OCI-LY7 (cell line): Measurements from ENCODE around the gene UBA6. TPM values are rescaled to one million over a fixed set of nuclear protein-coding genes. Genes with fewer than 3 reads are reported as not detected.

Source experiments
- BruUV-seq: library from RNA; stranded (reverse); fragments of 400-500 nt; replicated peaks from 2 replicates; lab custom pipeline; 2021; lab: Mats Ljungman, UMichigan
- CTCF ChIA-PET: fragments of 300-600 bp; sonication (Branson Sonifier 250); formaldehyde crosslinking; loops from one replicate; lab custom pipeline; 2022; ENCODE audit warnings: antibody characterized with exemption; ENCODE audit not compliant: unreplicated experiment; lab: Charles Lee
- POLR2A ChIA-PET: fragments of 300-600 bp; sonication (Branson Sonifier 250); formaldehyde crosslinking; loops from one replicate; lab custom pipeline; 2022; ENCODE audit warnings: antibody characterized with exemption; lab: Charles Lee
- DNase-seq: peaks from one replicate; pipeline ENCODE4 v3.0.0-alpha.2; 2015; ENCODE audit warnings: low spot score
- H2AFZ ChIP-seq: fragments of 200-600 bp; sonication (generic), shearing (Covaris generic); 2 replicates; pipeline ENCODE4 v1.6.1; 2014; ENCODE audit warnings: mild to moderate bottlenecking, antibody characterized with exemption, low read length, moderate library complexity
- H3K27ac ChIP-seq: fragments of 200-600 bp; sonication (generic); 2 replicates; pipeline ENCODE4 v1.5.1; 2014; ENCODE audit warnings: mixed run types, low read depth, mild to moderate bottlenecking, moderate library complexity, low read length, inconsistent platforms; ENCODE audit not compliant: poor library complexity, severe bottlenecking
- H3K36me3 ChIP-seq: fragments of 200-600 bp; sonication (generic); 2 replicates; pipeline ENCODE4 v1.6.1; 2014; ENCODE audit warnings: mild to moderate bottlenecking, antibody characterized with exemption, low read length, moderate library complexity, mixed read lengths; ENCODE audit not compliant: insufficient read depth
- H3K4me1 ChIP-seq: fragments of 200-600 bp; sonication (generic); 2 replicates; pipeline ENCODE4 v1.5.1; 2014; ENCODE audit warnings: mild to moderate bottlenecking, low read length; ENCODE audit not compliant: insufficient read depth, poor library complexity, severe bottlenecking
- H3K4me2 ChIP-seq: fragments of 200-600 bp; sonication (generic); 2 replicates; pipeline ENCODE4 v1.6.1; 2014; ENCODE audit warnings: mild to moderate bottlenecking, low read length
- H3K4me3 ChIP-seq: fragments of 200-600 bp; sonication (generic); 2 replicates; pipeline ENCODE4 v1.5.1; 2014; ENCODE audit warnings: mild to moderate bottlenecking, low read depth, low read length; ENCODE audit not compliant: poor library complexity, severe bottlenecking
- H3K79me2 ChIP-seq: fragments of 200-600 bp; sonication (generic); 2 replicates; pipeline ENCODE4 v1.6.1; 2016; ENCODE audit warnings: low read depth, mild to moderate bottlenecking, low read length, moderate library complexity, mixed read lengths; ENCODE audit not compliant: insufficient read depth
- H3K9me2 ChIP-seq: fragments of 200-600 bp; sonication (generic); 2 replicates; pipeline ENCODE4 v1.6.1; 2016; ENCODE audit warnings: mild to moderate bottlenecking, low read length, mixed read lengths; ENCODE audit not compliant: insufficient read depth
- H3K9me3 ChIP-seq: fragments of 200-600 bp; sonication (generic); 2 replicates; pipeline ENCODE4 v1.6.1; 2014; ENCODE audit warnings: mild to moderate bottlenecking, mixed run types, low read length, mixed read lengths
- H4K20me1 ChIP-seq: fragments of 200-600 bp; sonication (generic); 2 replicates; pipeline ENCODE4 v1.6.1; 2014; ENCODE audit warnings: mild to moderate bottlenecking, antibody characterized with exemption, low read length, moderate library complexity, mixed read lengths; ENCODE audit not compliant: insufficient read depth
- CTCF ChIP-seq: fragments of 200-600 bp; sonication (generic); conservative IDR thresholded peaks from 2 replicates; pipeline ENCODE4 v1.5.1; 2014; ENCODE audit warnings: mild to moderate bottlenecking, antibody characterized with exemption, low read length, moderate library complexity, mixed read lengths
- EZH2phosphoT487 ChIP-seq: fragments of 200-600 bp; sonication (generic); IDR thresholded peaks from 2 replicates; pipeline ENCODE4 v1.6.1; 2018; ENCODE audit warnings: low read depth, borderline replicate concordance, mild to moderate bottlenecking, mixed run types, antibody characterized with exemption, low read length, moderate library complexity, mixed read lengths
- intact Hi-C: fragments of 100-400 bp; cut with micrococcal nuclease; formaldehyde crosslinking; loops from one replicate; pipeline ENCODE4 v1.10.0; 2022; ENCODE audit not compliant: unreplicated experiment
- total RNA-seq, 2 experiments: library from RNA; depleted of rRNA in 1 of 2; stranded (reverse); fragments of >200 nt in 1 of 2; shearing (Covaris generic) in 1 of 2; gene quantifications; 2 replicates each; pipeline ENCODE4 v1.2.3, GENCODE V29; 2014 to 2022

The UBA6 gene
- total RNA-seq, 2 experiments from 2014 or later = 40.6 to 92.4 TPM

- intact Hi-C loops = no loop called here
- no peaks in the 10 kb centered on the region for H3K79me2 ChIP-seq
- no peak for TF ChIP-seq EZH2phosphoT487
- no peak overlapping the region for H3K27ac ChIP-seq
- CTCF ChIA-PET = no interaction called here
- H3K4me1 ChIP-seq = no peaks in the 10 kb centered on the region
- no TSS peak for BruUV-seq
- H3K9me2 ChIP-seq = no peaks in the 10 kb centered on the region
- H3K4me2 ChIP-seq = no peak overlapping the region
- no peaks in the 10 kb centered on the region for H4K20me1 ChIP-seq
- no peaks in the 10 kb centered on the region for H3K36me3 ChIP-seq
- no peak overlapping the region for H3K4me3 ChIP-seq
- POLR2A ChIA-PET = interaction anchor here (0.9 to 1.0 kb wide), 3 partner anchors 9 to 70 kb away, joined by 3 read pairs; no protein-coding TSS in a partner anchor
- DNase-seq = no peak
- H2AFZ ChIP-seq = no peak overlapping the region
- no peaks in the 10 kb centered on the region for H3K9me3 ChIP-seq
These were observed 48.3 kb upstream of the UBA6 start for GRCh38 chr4:67749286-67749685.

- intact Hi-C loops = loop anchor here (2.0 kb wide), 1 partner anchor 198 kb away; no protein-coding TSS in a partner anchor
- Histone ChIP-seq H3K27ac (no peak overlapping the region), H3K9me3 (no peaks in the 10 kb centered on the region), H2AFZ (no peak overlapping the region), H3K36me3 (no peaks in the 10 kb centered on the region), H3K4me2 (no peak overlapping the region), H3K4me3 (no peak overlapping the region), H4K20me1 (no peaks in the 10 kb centered on the region), H3K9me2 (no peaks in the 10 kb centered on the region), H3K79me2 (no peaks in the 10 kb centered on the region), H3K4me1 (no peaks in the 10 kb centered on the region)
- ChIA-PET CTCF (no interaction called here), POLR2A (interaction anchor here (0.7 to 2.0 kb wide), 5 partner anchors 8 to 200 kb away, joined by 3 to 5 read pairs (median 3); no protein-coding TSS in a partner anchor)
- peak; percentile 67 for DNase-seq
- peak; percentile 90 for TF ChIP-seq CTCF
- TF ChIP-seq EZH2phosphoT487 = no peak
- BruUV-seq = no TSS peak
These were observed 46.0 kb upstream of the UBA6 start for GRCh38 chr4:67746797-67747495.

- Histone ChIP-seq H3K4me2 (no peak overlapping the region), H3K79me2 (no peaks in the 10 kb centered on the region), H3K9me2 (no peaks in the 10 kb centered on the region; the same call in 1 of the 2 replicates), H2AFZ (no peak overlapping the region), H3K36me3 (no peaks in the 10 kb centered on the region), H3K9me3 (no peaks in the 10 kb centered on the region), H4K20me1 (no peaks in the 10 kb centered on the region), H3K4me3 (no peak overlapping the region), H3K27ac (no peak overlapping the region), H3K4me1 (no peaks in the 10 kb centered on the region)
- no peak for TF ChIP-seq CTCF
- no peak for TF ChIP-seq EZH2phosphoT487
- ChIA-PET POLR2A (interaction anchor here (1.0 to 2.0 kb wide), 5 partner anchors 9 to 15 kb away, joined by 3 to 6 read pairs (median 3); partner anchors contain the start of gene GNRHR), CTCF (no interaction called here)
- no TSS peak for BruUV-seq
- intact Hi-C loops = no loop called here
- DNase-seq = no peak
These were observed 43.8 kb upstream of the UBA6 start for GRCh38 chr4:67744561-67745283.
